Peyer's patch (tissue), 4 donors: Measurements from ENCODE around the gene CHKA.

Experiments used
- POLR2A ChIP-seq, 2 donors: fragments of 450-650 bp; IDR thresholded peaks; one replicate each; pipeline ENCODE4 v1.5.1; 2017; ENCODE audit warnings: antibody characterized with exemption in 2 of 2, mild to moderate bottlenecking in 2 of 2, moderate library complexity in 2 of 2
- TF ChIP-seq, protein P1 (sequence below), 6 experiments: fragments of 450-650 bp in 4 of 6; fragments of 200-600 bp in 2 of 6; sonication (generic) in 1 of 6; IDR thresholded peaks; one replicate each; pipeline ENCODE4 v1.5.1; 2017 to 2019; ENCODE audit warnings: antibody characterized with exemption in 6 of 6, mild to moderate bottlenecking in 3 of 6, moderate library complexity in 1 of 6

DNA sequence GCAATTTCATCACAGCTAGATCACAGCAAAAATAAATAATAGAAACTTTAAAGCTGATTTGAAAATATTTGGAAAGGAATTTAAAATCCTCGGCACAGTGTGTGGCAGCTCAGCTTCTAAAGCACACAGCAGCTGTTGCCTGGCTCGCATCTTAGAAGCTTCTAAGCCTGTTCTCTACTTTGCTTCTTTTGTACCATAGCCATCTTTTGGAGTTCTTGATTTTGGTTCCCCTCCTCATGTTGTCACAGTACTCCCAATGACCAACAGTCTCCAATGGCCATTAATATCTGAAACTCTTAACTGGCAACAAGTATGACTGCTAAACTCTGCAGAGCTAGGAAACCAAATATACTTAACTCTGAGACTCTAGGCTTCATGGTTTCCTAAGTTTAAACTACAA, 28.8 kb downstream of the CHKA start:
- TF ChIP-seq POLR2A (IDR thresholded peaks at IDR 0.05): no peak
- TF ChIP-seq, protein P1, sequence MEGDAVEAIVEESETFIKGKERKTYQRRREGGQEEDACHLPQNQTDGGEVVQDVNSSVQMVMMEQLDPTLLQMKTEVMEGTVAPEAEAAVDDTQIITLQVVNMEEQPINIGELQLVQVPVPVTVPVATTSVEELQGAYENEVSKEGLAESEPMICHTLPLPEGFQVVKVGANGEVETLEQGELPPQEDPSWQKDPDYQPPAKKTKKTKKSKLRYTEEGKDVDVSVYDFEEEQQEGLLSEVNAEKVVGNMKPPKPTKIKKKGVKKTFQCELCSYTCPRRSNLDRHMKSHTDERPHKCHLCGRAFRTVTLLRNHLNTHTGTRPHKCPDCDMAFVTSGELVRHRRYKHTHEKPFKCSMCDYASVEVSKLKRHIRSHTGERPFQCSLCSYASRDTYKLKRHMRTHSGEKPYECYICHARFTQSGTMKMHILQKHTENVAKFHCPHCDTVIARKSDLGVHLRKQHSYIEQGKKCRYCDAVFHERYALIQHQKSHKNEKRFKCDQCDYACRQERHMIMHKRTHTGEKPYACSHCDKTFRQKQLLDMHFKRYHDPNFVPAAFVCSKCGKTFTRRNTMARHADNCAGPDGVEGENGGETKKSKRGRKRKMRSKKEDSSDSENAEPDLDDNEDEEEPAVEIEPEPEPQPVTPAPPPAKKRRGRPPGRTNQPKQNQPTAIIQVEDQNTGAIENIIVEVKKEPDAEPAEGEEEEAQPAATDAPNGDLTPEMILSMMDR (IDR thresholded peaks at IDR 0.05): no peak
